A673 (cell line): ENCODE measurements around the gene TMOD4. TPM values are rescaled to one million over a fixed set of nuclear protein-coding genes. Genes with fewer than 3 reads are reported as not detected.

ENCODE experiments used
- BruUV-seq: library from RNA; stranded (reverse); fragments of 400-500 nt; replicated peaks from 2 replicates; lab custom pipeline; 2021; lab: Mats Ljungman, UMichigan
- CTCF ChIA-PET: fragments of 300-600 bp; sonication (Branson Sonifier 250); formaldehyde crosslinking; loops from one replicate; lab custom pipeline; 2022; ENCODE audit warnings: antibody characterized with exemption; lab: Charles Lee
- POLR2A ChIA-PET: fragments of 300-600 bp; sonication (Branson Sonifier 250); formaldehyde crosslinking; loops from one replicate; lab custom pipeline; 2022; ENCODE audit warnings: antibody characterized with exemption; ENCODE audit not compliant: low non-redundant PET; lab: Charles Lee
- DNase-seq: peaks from one replicate; pipeline ENCODE4 v3.0.0-alpha.2; 2015; ENCODE audit warnings: low spot score
- H3K27ac ChIP-seq: fragments of 200-600 bp; sonication (generic); 2 replicates; pipeline ENCODE4 v1.5.1; 2016; ENCODE audit warnings: mixed run types, low read depth, mild to moderate bottlenecking, mixed read lengths, antibody characterized with exemption, low read length; ENCODE audit not compliant: poor library complexity, severe bottlenecking
- H3K27me3 ChIP-seq: fragments of 200-600 bp; sonication (generic); replicated peaks from 2 replicates; pipeline ENCODE4 v1.6.1; 2017; ENCODE audit warnings: mixed run types, low read depth, mild to moderate bottlenecking, mixed read lengths, antibody characterized with exemption, low read length; ENCODE audit not compliant: insufficient read depth, poor library complexity
- H3K36me3 ChIP-seq: fragments of 200-600 bp; sonication (generic); 2 replicates; pipeline ENCODE4 v1.6.1; 2016; ENCODE audit warnings: mixed run types, mild to moderate bottlenecking, mixed read lengths, antibody characterized with exemption, low read length; ENCODE audit not compliant: insufficient read depth, poor library complexity, severe bottlenecking
- H3K4me1 ChIP-seq: fragments of 200-600 bp; sonication (generic); 2 replicates; pipeline ENCODE4 v1.6.1; 2017; ENCODE audit warnings: mixed run types, mild to moderate bottlenecking, mixed read lengths, antibody characterized with exemption, low read length; ENCODE audit not compliant: insufficient read depth, poor library complexity, severe bottlenecking
- H3K4me3 ChIP-seq: fragments of 200-600 bp; sonication (generic); 2 replicates; pipeline ENCODE4 v1.5.1; 2016; ENCODE audit warnings: low read depth, mixed run types, mild to moderate bottlenecking, mixed read lengths, low read length; ENCODE audit not compliant: poor library complexity, severe bottlenecking
- H3K9me3 ChIP-seq: fragments of 200-600 bp; sonication (generic); 2 replicates; pipeline ENCODE4 v1.6.1; 2016; ENCODE audit warnings: mixed run types, low read depth, mild to moderate bottlenecking, mixed read lengths, antibody characterized with exemption, low read length; ENCODE audit not compliant: poor library complexity, severe bottlenecking
- EZH2 ChIP-seq: fragments of 200-600 bp; sonication (generic); IDR thresholded peaks from 2 replicates; pipeline ENCODE4 v1.6.1; 2017; ENCODE audit warnings: borderline replicate concordance, low read depth, mild to moderate bottlenecking, mixed read lengths, antibody characterized with exemption, low read length; ENCODE audit not compliant: poor library complexity, severe bottlenecking
- intact Hi-C: fragments of 100-400 bp; cut with micrococcal nuclease; formaldehyde crosslinking; loops from one replicate; pipeline ENCODE4 v1.10.0; 2022; ENCODE audit not compliant: unreplicated experiment
- total RNA-seq: library from RNA; stranded (reverse); gene quantifications from 2 replicates; pipeline ENCODE4 v1.2.3, GENCODE V29; 2021
- TF ChIP-seq, protein P1 (sequence below): fragments of 300-800, 200-600 bp; sonication (generic); conservative IDR thresholded peaks from 2 replicates; pipeline ENCODE4 v1.5.1; 2017; ENCODE audit warnings: low read depth, mild to moderate bottlenecking, antibody characterized with exemption, low read length, moderate library complexity, mixed read lengths

The TMOD4 gene
- total RNA-seq, 1 experiment from 2014 or later: 1.4 TPM

DNA sequence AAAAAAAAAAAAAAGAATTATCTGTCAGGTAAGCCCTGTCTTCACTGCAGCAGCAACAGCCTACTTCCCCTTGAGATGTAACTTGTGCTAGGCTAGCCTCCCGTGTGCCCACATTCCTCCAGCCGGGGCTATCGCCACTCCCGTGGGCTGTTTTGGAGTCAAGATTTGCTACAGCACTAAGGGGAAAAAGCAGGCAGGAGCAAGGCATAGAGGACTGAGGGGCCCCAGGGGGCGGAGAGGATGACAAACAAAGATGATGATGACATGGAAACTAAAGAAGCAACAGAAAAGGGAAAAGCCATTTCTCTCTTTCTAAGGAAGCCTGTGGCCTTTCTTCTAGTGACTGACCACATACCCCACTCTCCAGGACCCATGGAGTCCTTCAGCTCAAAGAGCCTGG lies 17.5 kb downstream of the TMOD4 start:
- no TSS peak for BruUV-seq
- no peak overlapping the region for H3K27ac ChIP-seq
- H3K9me3 ChIP-seq: no peaks in the 10 kb centered on the region
- ChIA-PET POLR2A (no interaction called here), CTCF (interaction anchor here (3.7 kb wide), 1 partner anchor 58 kb away, joined by 21 read pairs; no protein-coding TSS in a partner anchor)
- peaks cover 3% of the 10 kb centered on the region for H3K36me3 ChIP-seq
- H3K4me1 ChIP-seq: no peaks in the 10 kb centered on the region
- no peak for DNase-seq
- no peak overlapping the region for H3K4me3 ChIP-seq
- no peaks in the 10 kb centered on the region for H3K27me3 ChIP-seq
- intact Hi-C loops: loop anchor here (10.0 kb wide), 1 partner anchor 134 kb away; no protein-coding TSS in a partner anchor
- TF ChIP-seq, protein P1, sequence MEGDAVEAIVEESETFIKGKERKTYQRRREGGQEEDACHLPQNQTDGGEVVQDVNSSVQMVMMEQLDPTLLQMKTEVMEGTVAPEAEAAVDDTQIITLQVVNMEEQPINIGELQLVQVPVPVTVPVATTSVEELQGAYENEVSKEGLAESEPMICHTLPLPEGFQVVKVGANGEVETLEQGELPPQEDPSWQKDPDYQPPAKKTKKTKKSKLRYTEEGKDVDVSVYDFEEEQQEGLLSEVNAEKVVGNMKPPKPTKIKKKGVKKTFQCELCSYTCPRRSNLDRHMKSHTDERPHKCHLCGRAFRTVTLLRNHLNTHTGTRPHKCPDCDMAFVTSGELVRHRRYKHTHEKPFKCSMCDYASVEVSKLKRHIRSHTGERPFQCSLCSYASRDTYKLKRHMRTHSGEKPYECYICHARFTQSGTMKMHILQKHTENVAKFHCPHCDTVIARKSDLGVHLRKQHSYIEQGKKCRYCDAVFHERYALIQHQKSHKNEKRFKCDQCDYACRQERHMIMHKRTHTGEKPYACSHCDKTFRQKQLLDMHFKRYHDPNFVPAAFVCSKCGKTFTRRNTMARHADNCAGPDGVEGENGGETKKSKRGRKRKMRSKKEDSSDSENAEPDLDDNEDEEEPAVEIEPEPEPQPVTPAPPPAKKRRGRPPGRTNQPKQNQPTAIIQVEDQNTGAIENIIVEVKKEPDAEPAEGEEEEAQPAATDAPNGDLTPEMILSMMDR: no peak
- no peak for TF ChIP-seq EZH2

DNA sequence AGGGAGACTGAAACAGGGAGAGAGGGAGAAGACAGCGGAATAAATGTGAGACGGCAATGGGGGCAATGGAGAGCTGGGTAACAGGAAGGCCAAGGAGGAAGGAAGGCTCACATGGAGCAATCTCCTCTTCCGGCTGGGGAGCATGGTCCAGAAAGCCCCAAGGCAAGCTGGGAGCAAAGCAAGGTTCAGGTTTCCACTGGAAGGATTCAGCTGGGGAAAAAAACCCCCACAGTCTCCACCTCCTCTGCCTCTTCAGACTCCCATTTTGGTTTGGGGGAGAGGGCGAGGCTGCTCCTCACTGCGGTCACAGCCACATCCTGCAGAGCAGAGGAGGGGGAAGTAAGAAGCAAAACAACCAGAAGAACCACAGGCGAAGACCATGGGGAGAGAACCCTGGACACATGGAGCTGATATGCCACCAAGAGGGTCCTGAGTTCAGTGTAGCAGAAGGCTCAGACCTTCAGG lies 18.7 kb downstream of the TMOD4 start:
- H3K27ac ChIP-seq: no peak overlapping the region
- ChIA-PET POLR2A (no interaction called here), CTCF (interaction anchor here (3.7 kb wide), 1 partner anchor 57 kb away, joined by 21 read pairs; no protein-coding TSS in a partner anchor)
- no peaks in the 10 kb centered on the region for H3K4me1 ChIP-seq
- H3K36me3 ChIP-seq: peaks cover 3% of the 10 kb centered on the region
- no peak for TF ChIP-seq EZH2
- TF ChIP-seq, protein P1: no peak
- no TSS peak for BruUV-seq
- intact Hi-C loops: loop anchor here (2.0 to 10.0 kb wide), 2 partner anchors 58 to 132 kb away; no protein-coding TSS in a partner anchor
- no peak for DNase-seq
- H3K9me3 ChIP-seq: no peaks in the 10 kb centered on the region
- no peak overlapping the region for H3K4me3 ChIP-seq
- no peaks in the 10 kb centered on the region for H3K27me3 ChIP-seq

DNA sequence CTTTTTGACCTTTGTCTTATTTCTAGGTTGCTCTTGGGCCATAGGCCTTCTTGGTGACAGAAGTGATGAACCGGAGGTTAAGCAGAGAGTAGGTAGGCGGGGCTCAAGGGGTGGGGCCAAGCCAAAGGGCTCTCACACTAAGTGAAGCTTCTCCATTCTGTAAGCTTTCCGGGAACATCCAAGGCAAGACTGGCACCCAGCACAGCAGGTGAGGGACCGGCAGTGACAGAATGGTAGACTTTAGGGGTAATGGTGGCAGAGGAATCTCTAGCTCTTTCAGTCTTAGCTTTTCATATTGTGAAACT lies 19.3 kb downstream of the TMOD4 start, which contains the start of gene TNFAIP8L2:
Gene TNFAIP8L2, plus strand, starts transcription at position 135 of the 305 bp plus-strand sequence. CDS start 2,049 bp downstream, outside the sequence.
- ChIA-PET CTCF (interaction anchor here (3.7 kb wide), 1 partner anchor 56 kb away, joined by 21 read pairs; no protein-coding TSS in a partner anchor), POLR2A (no interaction called here)
- intact Hi-C loops: loop anchor here (2.0 to 10.0 kb wide), 2 partner anchors 58 to 132 kb away; no protein-coding TSS in a partner anchor
- Histone ChIP-seq H3K4me3 (no peak within 1 kb of the TSS), H3K36me3 (peaks cover 2% of the 10 kb centered on the region), H3K9me3 (no peaks in the 10 kb centered on the region), H3K27me3 (no peaks in the 10 kb centered on the region), H3K27ac (no peak within 1 kb of the TSS), H3K4me1 (no peaks in the 10 kb centered on the region)
- TF ChIP-seq, protein P1: no peak
- TF ChIP-seq EZH2: no peak
- no TSS peak for BruUV-seq
- DNase-seq: no peak
